Activated T-helper 1 cell treated with anti-CD3 and anti-CD28 coated beads, Interleukin-12 subunit alpha, Interleukin-12 subunit beta, Interleukin-2, Interleukin-4 antibody, amounts not matched to agents 30 ng/mL and 10 ng/mL and 1 ng/mL, durations not matched to agents 14 hours and 24 hours and 36 hours (primary cell): ENCODE data around the gene RECQL5. TPM values are rescaled to one million over a fixed set of nuclear protein-coding genes. Genes with fewer than 3 reads are reported as not detected.

Experiments
- DNase-seq: peaks from one replicate; pipeline ENCODE4 v3.0.0; 2021; ENCODE audit warnings: low spot score
- H3K27ac Mint-ChIP-seq: one replicate; pipeline ENCODE4 v1.8.0; 2021; ENCODE audit warnings: mild to moderate bottlenecking, mixed read lengths
- H3K27me3 Mint-ChIP-seq: one replicate; pipeline ENCODE4 v1.8.0; 2022; ENCODE audit warnings: mild to moderate bottlenecking, moderate library complexity, mixed read lengths; ENCODE audit not compliant: insufficient read depth
- H3K36me3 Mint-ChIP-seq: one replicate; pipeline ENCODE4 v1.8.0; 2021; ENCODE audit warnings: low read depth, mixed read lengths
- H3K4me1 Mint-ChIP-seq: one replicate; pipeline ENCODE4 v1.8.0; 2021; ENCODE audit warnings: low read depth, mixed read lengths
- H3K4me3 Mint-ChIP-seq: one replicate; pipeline ENCODE4 v1.8.0; 2021; ENCODE audit warnings: mild to moderate bottlenecking, moderate library complexity, mixed read lengths
- H3K9me3 Mint-ChIP-seq: one replicate; pipeline ENCODE4 v1.8.0; 2021; ENCODE audit warnings: mixed read lengths
- intact Hi-C: fragments of 100-400 bp; cut with micrococcal nuclease; formaldehyde crosslinking; loops from one replicate; pipeline ENCODE4 v1.15.1; 2024
- total RNA-seq: library from RNA; stranded (reverse); gene quantifications from 2 replicates; pipeline ENCODE4 v1.2.3, GENCODE V29; 2022

The RECQL5 gene
- total RNA-seq, 1 donor from 2014 or later, result 34.1 TPM

GRCh38 chr17:75624021-75624420 lies 42.9 kb downstream of the RECQL5 start:
- Mint-ChIP-seq H3K4me3 (no peak overlapping the region), H3K4me1 (no peaks in the 10 kb centered on the region), H3K36me3 (no peaks in the 10 kb centered on the region), H3K27me3 (no peaks in the 10 kb centered on the region), H3K27ac (no peak overlapping the region), H3K9me3 (no peaks in the 10 kb centered on the region)
- intact Hi-C loops, result no loop called here
- no peak for DNase-seq

- no peaks in the 10 kb centered on the region for H3K27me3 Mint-ChIP-seq
- no peak overlapping the region for H3K4me3 Mint-ChIP-seq
- H3K27ac Mint-ChIP-seq, result no peak overlapping the region
- H3K4me1 Mint-ChIP-seq, result no peaks in the 10 kb centered on the region
- H3K9me3 Mint-ChIP-seq, result no peaks in the 10 kb centered on the region
- DNase-seq, result no peak
- intact Hi-C loops, result no loop called here
- no peaks in the 10 kb centered on the region for H3K36me3 Mint-ChIP-seq
These were observed 43.6 kb downstream of the RECQL5 start for GRCh38 chr17:75623386-75623785.

GRCh38 chr17:75622771-75623273 lies 44.1 kb downstream of the RECQL5 start:
- no peaks in the 10 kb centered on the region for H3K36me3 Mint-ChIP-seq
- H3K27ac Mint-ChIP-seq, result no peak overlapping the region
- no peaks in the 10 kb centered on the region for H3K27me3 Mint-ChIP-seq
- no peaks in the 10 kb centered on the region for H3K9me3 Mint-ChIP-seq
- H3K4me3 Mint-ChIP-seq, result no peak overlapping the region
- no peak for DNase-seq
- H3K4me1 Mint-ChIP-seq, result no peaks in the 10 kb centered on the region
- intact Hi-C loops, result no loop called here

GRCh38 chr17:75622076-75622475 lies 44.9 kb downstream of the RECQL5 start:
- intact Hi-C loops, result no loop called here
- peak overlapping the region; percentile 19 for H3K27ac Mint-ChIP-seq

GRCh38 chr17:75621489-75621888 lies 45.5 kb downstream of the RECQL5 start:
- Mint-ChIP-seq H3K27me3 (no peaks in the 10 kb centered on the region), H3K27ac (no peak overlapping the region), H3K9me3 (no peaks in the 10 kb centered on the region), H3K4me1 (no peaks in the 10 kb centered on the region), H3K36me3 (no peaks in the 10 kb centered on the region), H3K4me3 (no peak overlapping the region)
- intact Hi-C loops, result no loop called here
- DNase-seq, result no peak

More at GRCh38 chr17:75622076-75622475, 44.9 kb downstream of the RECQL5 start:
- no peaks in the 10 kb centered on the region for H3K27me3 Mint-ChIP-seq
- H3K36me3 Mint-ChIP-seq, result no peaks in the 10 kb centered on the region
- no peaks in the 10 kb centered on the region for H3K4me1 Mint-ChIP-seq
- H3K9me3 Mint-ChIP-seq, result no peaks in the 10 kb centered on the region
- no peak for DNase-seq
- no peak overlapping the region for H3K4me3 Mint-ChIP-seq

- no peaks in the 10 kb centered on the region for H3K9me3 Mint-ChIP-seq
- intact Hi-C loops, result no loop called here
- H3K27me3 Mint-ChIP-seq, result no peaks in the 10 kb centered on the region
- no peak overlapping the region for H3K4me3 Mint-ChIP-seq
- H3K27ac Mint-ChIP-seq, result no peak overlapping the region
- no peaks in the 10 kb centered on the region for H3K4me1 Mint-ChIP-seq
- H3K36me3 Mint-ChIP-seq, result no peaks in the 10 kb centered on the region
- DNase-seq, result no peak
These were observed 47.2 kb downstream of the RECQL5 start for GRCh38 chr17:75619506-75620431.

- intact Hi-C loops, result no loop called here
- no peak overlapping the region for H3K4me3 Mint-ChIP-seq
- no peaks in the 10 kb centered on the region for H3K27me3 Mint-ChIP-seq
- no peak overlapping the region for H3K27ac Mint-ChIP-seq
- H3K36me3 Mint-ChIP-seq, result no peaks in the 10 kb centered on the region
- no peaks in the 10 kb centered on the region for H3K4me1 Mint-ChIP-seq
- no peak for DNase-seq
- H3K9me3 Mint-ChIP-seq, result no peaks in the 10 kb centered on the region
These were observed 49.3 kb downstream of the RECQL5 start for GRCh38 chr17:75617675-75618074.

GRCh38 chr17:75617218-75617617 lies 49.7 kb downstream of the RECQL5 start:
- H3K4me3 Mint-ChIP-seq, result no peak overlapping the region
- H3K27me3 Mint-ChIP-seq, result no peaks in the 10 kb centered on the region
- H3K9me3 Mint-ChIP-seq, result no peaks in the 10 kb centered on the region
- intact Hi-C loops, result no loop called here
- no peaks in the 10 kb centered on the region for H3K36me3 Mint-ChIP-seq
- DNase-seq, result no peak
- no peak overlapping the region for H3K27ac Mint-ChIP-seq
- no peaks in the 10 kb centered on the region for H3K4me1 Mint-ChIP-seq

GRCh38 chr17:75616521-75617122 lies 50.3 kb downstream of the RECQL5 start:
- no peaks in the 10 kb centered on the region for H3K4me1 Mint-ChIP-seq
- H3K9me3 Mint-ChIP-seq, result no peaks in the 10 kb centered on the region
- no peaks in the 10 kb centered on the region for H3K36me3 Mint-ChIP-seq
- no peak overlapping the region for H3K27ac Mint-ChIP-seq
- intact Hi-C loops, result no loop called here
- H3K27me3 Mint-ChIP-seq, result no peaks in the 10 kb centered on the region
- DNase-seq, result no peak
- H3K4me3 Mint-ChIP-seq, result no peak overlapping the region

GRCh38 chr17:75615301-75615700 lies 51.7 kb downstream of the RECQL5 start:
- Mint-ChIP-seq H3K27me3 (no peaks in the 10 kb centered on the region), H3K36me3 (no peaks in the 10 kb centered on the region), H3K4me3 (no peak overlapping the region), H3K9me3 (no peaks in the 10 kb centered on the region), H3K4me1 (no peaks in the 10 kb centered on the region), H3K27ac (no peak overlapping the region)
- no peak for DNase-seq
- intact Hi-C loops, result no loop called here

GRCh38 chr17:75614556-75615270 lies 52.2 kb downstream of the RECQL5 start:
- DNase-seq, result no peak
- Mint-ChIP-seq H3K9me3 (no peaks in the 10 kb centered on the region), H3K4me1 (no peaks in the 10 kb centered on the region), H3K4me3 (no peak overlapping the region), H3K27me3 (no peaks in the 10 kb centered on the region), H3K27ac (no peak overlapping the region), H3K36me3 (no peaks in the 10 kb centered on the region)
- intact Hi-C loops, result no loop called here

GRCh38 chr17:75614006-75614405 lies 52.9 kb downstream of the RECQL5 start:
- no peak overlapping the region for H3K27ac Mint-ChIP-seq
- intact Hi-C loops, result no loop called here
- no peak for DNase-seq
- no peaks in the 10 kb centered on the region for H3K27me3 Mint-ChIP-seq
- no peaks in the 10 kb centered on the region for H3K36me3 Mint-ChIP-seq
- no peaks in the 10 kb centered on the region for H3K4me1 Mint-ChIP-seq
- no peaks in the 10 kb centered on the region for H3K9me3 Mint-ChIP-seq
- no peak overlapping the region for H3K4me3 Mint-ChIP-seq
